Endodermal cell (in vitro differentiated cells): ENCODE data around the gene STK16. TPM values are rescaled to one million over a fixed set of nuclear protein-coding genes. Genes with fewer than 3 reads are reported as not detected.
A peak's percentile ranks its signal among the peaks of the same experiment; 100 is the strongest.

Source experiments
- DNase-seq: peaks from one replicate; pipeline ENCODE4 v3.0.0-alpha.2; 2017
- H3K27ac ChIP-seq: 2 replicates; pipeline ENCODE4 v1.5.1; 2013; ENCODE audit warnings: mild to moderate bottlenecking, low read depth, low read length, moderate library complexity
- H3K27me3 ChIP-seq: 2 replicates; pipeline ENCODE4 v1.6.1; 2013; ENCODE audit warnings: mild to moderate bottlenecking, low read length, moderate library complexity; ENCODE audit not compliant: insufficient read depth, control insufficient read depth, poor library complexity, severe bottlenecking
- H3K36me3 ChIP-seq: 2 replicates; pipeline ENCODE4 v1.7.0; 2013; ENCODE audit warnings: mild to moderate bottlenecking, low read length, moderate library complexity; ENCODE audit not compliant: control insufficient read depth, insufficient read depth
- H3K4me1 ChIP-seq: one replicate; pipeline ENCODE4 v1.7.0; 2013; ENCODE audit warnings: low read length; ENCODE audit not compliant: control insufficient read depth, insufficient read depth
- H3K4me3 ChIP-seq: 2 replicates; pipeline ENCODE4 v1.5.1; 2013; ENCODE audit warnings: mild to moderate bottlenecking, low read length, moderate library complexity
- H3K9ac ChIP-seq: 2 replicates; pipeline ENCODE4 v1.6.1; 2013; ENCODE audit warnings: mild to moderate bottlenecking, low read length, moderate library complexity; ENCODE audit not compliant: poor library complexity, severe bottlenecking; ENCODE audit errors: extremely low read depth
- H3K9me3 ChIP-seq: 2 replicates; pipeline ENCODE4 v1.6.1; 2013; ENCODE audit warnings: mild to moderate bottlenecking, low read length, moderate library complexity; ENCODE audit not compliant: control insufficient read depth
- H3K27ac Mint-ChIP-seq: 2 replicates; pipeline ENCODE4 v1.8.0; 2020; ENCODE audit warnings: mixed read lengths
- H3K27me3 Mint-ChIP-seq: 2 replicates; pipeline ENCODE4 v1.8.0; 2021; ENCODE audit warnings: mild to moderate bottlenecking, mixed read lengths; ENCODE audit not compliant: insufficient read depth
- H3K36me3 Mint-ChIP-seq: 2 replicates; pipeline ENCODE4 v1.8.0; 2020; ENCODE audit warnings: low read depth, mixed read lengths
- H3K4me1 Mint-ChIP-seq: 2 replicates; pipeline ENCODE4 v1.8.0; 2020; ENCODE audit warnings: mixed read lengths
- H3K4me3 Mint-ChIP-seq: 2 replicates; pipeline ENCODE4 v1.8.0; 2020; ENCODE audit warnings: mild to moderate bottlenecking, moderate library complexity, mixed read lengths
- H3K9me3 Mint-ChIP-seq: 2 replicates; pipeline ENCODE4 v1.8.0; 2020; ENCODE audit warnings: mild to moderate bottlenecking, mixed read lengths
- WGBS, 2 experiments: methylation state at CpG; one replicate each; pipeline versions ENCODE4 v1.1.5 to v1.1.7; 2013; ENCODE audit warnings: missing lambda C conversion rate in 2 of 2, mixed read lengths in 1 of 2; ENCODE audit not compliant: insufficient coverage in 1 of 2, insufficient read length in 1 of 2; 5-methylcytosine and 5-hydroxymethylcytosine counted together
- total RNA-seq, 2 donors: library from RNA; stranded (reverse); fragmentation: NEBNext Ultra II Directional in 1 of 2; extraction: Animal tissue kit (Norgen Biotek cat#: 25700) in 1 of 2; gene quantifications; 2 replicates in 1 of 2; 3 replicates in 1 of 2; pipeline ENCODE4 v1.2.1, GENCODE V29; 2021
- TF ChIP-seq, protein P1 (sequence below): fragments of 200-600 bp; sonication (generic); conservative IDR thresholded peaks from 2 replicates; pipeline ENCODE4 v1.5.0; 2021; ENCODE audit warnings: antibody characterized with exemption, mild to moderate bottlenecking

Gene STK16
- total RNA-seq, 2 donors from 2014 or later: 27.3 to 37.7 TPM

DNA sequence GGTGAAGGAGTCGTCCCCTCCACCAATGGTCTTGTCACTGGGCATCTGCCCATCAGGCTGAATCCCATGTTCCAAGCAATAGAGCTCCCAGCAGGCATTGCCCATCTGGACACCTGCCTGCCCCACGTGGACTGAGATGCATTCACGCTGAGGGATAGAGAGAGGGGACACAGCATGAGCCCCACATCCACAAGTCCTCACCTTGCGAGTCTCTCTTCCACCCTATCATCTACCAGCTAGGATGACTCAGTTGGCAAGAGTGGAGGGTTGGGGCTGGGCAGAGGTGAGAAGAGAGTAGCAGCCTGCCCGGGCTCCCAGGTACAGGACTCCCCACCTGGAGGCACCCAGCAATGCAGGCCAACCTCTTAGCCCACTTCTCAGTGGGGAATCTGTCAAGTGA is 6.8 kb downstream of the STK16 start:
- 67 to 71% methylated on average over 2 to 5 of the region's 5 CpGs for WGBS, 2 experiments
- Histone ChIP-seq H3K9me3 (no peaks in the 10 kb centered on the region), H3K27me3 (peaks cover 57% of the 10 kb centered on the region), H3K4me1 (peaks cover 17% of the 10 kb centered on the region), H3K9ac (no peak overlapping the region), H3K36me3 (peaks cover 10% of the 10 kb centered on the region), H3K27ac (no peak overlapping the region), H3K4me3 (no peak overlapping the region)
- Mint-ChIP-seq H3K36me3 (peaks cover 5% of the 10 kb centered on the region), H3K27me3 (peaks cover 60% of the 10 kb centered on the region), H3K27ac (no peak overlapping the region), H3K4me3 (peak overlapping the region; percentile 51), H3K9me3 (no peaks in the 10 kb centered on the region), H3K4me1 (peaks cover 26% of the 10 kb centered on the region)
- DNase-seq: no peak
- TF ChIP-seq, protein P1, sequence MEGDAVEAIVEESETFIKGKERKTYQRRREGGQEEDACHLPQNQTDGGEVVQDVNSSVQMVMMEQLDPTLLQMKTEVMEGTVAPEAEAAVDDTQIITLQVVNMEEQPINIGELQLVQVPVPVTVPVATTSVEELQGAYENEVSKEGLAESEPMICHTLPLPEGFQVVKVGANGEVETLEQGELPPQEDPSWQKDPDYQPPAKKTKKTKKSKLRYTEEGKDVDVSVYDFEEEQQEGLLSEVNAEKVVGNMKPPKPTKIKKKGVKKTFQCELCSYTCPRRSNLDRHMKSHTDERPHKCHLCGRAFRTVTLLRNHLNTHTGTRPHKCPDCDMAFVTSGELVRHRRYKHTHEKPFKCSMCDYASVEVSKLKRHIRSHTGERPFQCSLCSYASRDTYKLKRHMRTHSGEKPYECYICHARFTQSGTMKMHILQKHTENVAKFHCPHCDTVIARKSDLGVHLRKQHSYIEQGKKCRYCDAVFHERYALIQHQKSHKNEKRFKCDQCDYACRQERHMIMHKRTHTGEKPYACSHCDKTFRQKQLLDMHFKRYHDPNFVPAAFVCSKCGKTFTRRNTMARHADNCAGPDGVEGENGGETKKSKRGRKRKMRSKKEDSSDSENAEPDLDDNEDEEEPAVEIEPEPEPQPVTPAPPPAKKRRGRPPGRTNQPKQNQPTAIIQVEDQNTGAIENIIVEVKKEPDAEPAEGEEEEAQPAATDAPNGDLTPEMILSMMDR: no peak

DNA sequence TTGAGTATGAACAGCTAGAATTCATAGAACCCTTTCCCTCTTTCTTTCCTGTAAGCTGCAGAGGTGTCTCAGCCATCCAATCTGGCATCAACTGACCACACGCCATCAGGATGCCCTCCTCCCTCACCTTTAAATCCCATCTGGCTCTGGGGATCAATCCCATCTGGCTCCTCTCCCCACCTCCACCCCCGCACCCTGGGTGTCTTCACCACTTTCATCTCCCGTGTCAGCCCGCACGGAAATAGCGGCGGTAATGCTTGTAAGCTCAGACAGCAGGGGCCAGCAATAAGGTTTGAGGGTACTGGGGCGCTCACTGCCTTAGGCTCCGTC is 7.3 kb downstream of the STK16 start:
- Mint-ChIP-seq H3K9me3 (no peaks in the 10 kb centered on the region), H3K4me1 (peaks cover 26% of the 10 kb centered on the region), H3K36me3 (peaks cover 5% of the 10 kb centered on the region), H3K4me3 (peak overlapping the region; percentile 51), H3K27ac (no peak overlapping the region), H3K27me3 (peaks cover 64% of the 10 kb centered on the region)
- Histone ChIP-seq H3K9me3 (no peaks in the 10 kb centered on the region), H3K27me3 (peaks cover 57% of the 10 kb centered on the region), H3K36me3 (peaks cover 5% of the 10 kb centered on the region), H3K4me3 (peak overlapping the region; percentile 73), H3K4me1 (peaks cover 17% of the 10 kb centered on the region), H3K27ac (no peak overlapping the region), H3K9ac (no peak overlapping the region)
- WGBS, 2 experiments: 15 to 27% methylated on average over 9 of the region's 9 CpGs
- TF ChIP-seq, protein P1: no peak
- no peak for DNase-seq

GRCh38 chr2:219252900-219253752 is 7.8 kb downstream of the STK16 start, which contains the start of gene TUBA4B:
TSS of gene TUBA4B (plus strand) at chr2:219253243. CDS start at chr2:219253408, 165 bp downstream.
- peaks cover 17% of the 10 kb centered on the region for H3K4me1 ChIP-seq
- peaks cover 3% of the 10 kb centered on the region for H3K36me3 Mint-ChIP-seq
- H3K4me3 ChIP-seq: peak within 1 kb of the TSS; percentile 73
- 3 to 7% methylated on average over 11 to 48 of the region's 49 CpGs for WGBS, 2 experiments
- H3K9me3 ChIP-seq: no peaks in the 10 kb centered on the region
- H3K27ac ChIP-seq: no peak within 1 kb of the TSS
- no peaks in the 10 kb centered on the region for H3K9me3 Mint-ChIP-seq
- peak within 1 kb of the TSS; percentile 51 for H3K4me3 Mint-ChIP-seq
- H3K27ac Mint-ChIP-seq: no peak within 1 kb of the TSS
- peaks cover 57% of the 10 kb centered on the region for H3K27me3 ChIP-seq
- TF ChIP-seq, protein P1: no peak
- peaks cover 25% of the 10 kb centered on the region for H3K4me1 Mint-ChIP-seq
- no peaks in the 10 kb centered on the region for H3K36me3 ChIP-seq
- peak; percentile 88 for DNase-seq
- peaks cover 65% of the 10 kb centered on the region for H3K27me3 Mint-ChIP-seq
- H3K9ac ChIP-seq: no peak within 1 kb of the TSS
